ENCODE results near the gene EXD3.
"Not testable (repeated sequence)": the region's sequence is repeated elsewhere in the genome, so short reads cannot be mapped to it uniquely, and the experiment has no call there.

The EXD3 gene

DNA sequence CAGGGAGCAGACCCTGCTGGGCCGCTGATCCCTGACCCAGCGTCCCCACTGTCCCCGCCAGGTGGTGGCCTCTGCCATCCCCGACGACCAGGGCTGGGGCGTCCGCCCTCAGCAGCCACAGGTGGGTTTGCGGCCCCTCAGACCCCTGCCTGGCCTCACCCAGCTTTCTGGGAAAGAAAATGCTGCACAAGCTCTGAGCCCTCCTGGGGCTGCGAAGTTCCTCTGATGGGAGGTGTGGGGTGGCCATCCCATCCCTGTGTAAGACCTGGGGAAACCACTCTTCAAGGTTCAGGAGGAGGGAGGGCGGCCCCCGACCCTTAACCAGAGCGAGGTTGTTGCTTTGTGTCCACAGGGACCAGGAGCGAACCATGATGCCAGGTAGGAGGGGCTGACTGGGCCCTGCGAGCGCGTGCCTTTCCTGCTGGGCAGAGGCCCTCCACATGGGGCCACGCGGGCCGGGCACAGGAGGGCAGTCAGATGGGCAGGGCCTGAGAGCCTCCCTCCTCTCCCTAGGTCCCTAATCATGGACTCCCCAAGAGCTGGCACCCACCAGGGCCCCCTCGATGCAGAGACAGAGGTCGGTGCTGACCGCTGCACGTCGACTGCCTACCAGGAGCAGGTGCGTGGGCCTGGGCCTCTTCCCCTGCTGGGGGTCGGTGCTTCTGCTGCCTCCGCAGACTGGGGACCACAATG is 7.9 kb upstream of the EXD3 start:
- no peak for DNase-seq

DNA sequence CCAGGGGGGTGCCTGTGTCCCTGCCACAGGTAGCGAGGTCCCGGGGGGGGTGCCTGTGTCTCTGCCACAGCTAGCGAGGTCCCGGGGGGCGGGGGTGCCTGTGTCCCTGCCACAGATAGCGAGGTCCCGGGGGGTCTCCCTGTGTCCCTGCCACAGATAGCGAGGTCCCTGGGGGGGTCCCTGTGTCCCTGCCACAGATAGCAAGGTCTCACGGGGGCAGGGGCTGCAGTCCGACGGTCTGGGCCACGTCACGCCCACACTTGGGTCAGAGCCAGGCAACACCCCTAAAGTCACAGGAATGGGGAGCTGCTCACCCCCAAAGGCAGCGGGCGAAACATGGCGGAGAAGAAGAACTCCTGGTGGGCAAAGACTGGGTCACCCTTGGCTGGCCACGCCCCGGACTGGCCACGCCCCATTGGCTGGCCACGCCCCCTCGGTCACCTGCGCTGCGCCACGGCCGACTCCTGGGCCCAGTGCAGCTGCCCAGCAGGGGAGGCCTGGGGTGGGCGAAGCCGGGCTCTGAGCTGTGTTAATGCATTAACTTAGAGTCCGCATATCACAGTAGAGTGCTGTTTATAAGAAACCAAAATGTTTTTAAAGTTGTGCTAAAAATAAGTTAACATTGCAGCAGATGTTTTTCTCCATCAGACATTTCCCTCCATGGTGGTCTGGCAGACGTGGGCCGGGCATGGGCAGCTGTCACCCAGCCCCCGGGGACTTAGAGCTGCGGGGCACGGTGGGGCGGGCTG is 7.2 kb upstream of the EXD3 start:
- DNase-seq = no peak

DNA sequence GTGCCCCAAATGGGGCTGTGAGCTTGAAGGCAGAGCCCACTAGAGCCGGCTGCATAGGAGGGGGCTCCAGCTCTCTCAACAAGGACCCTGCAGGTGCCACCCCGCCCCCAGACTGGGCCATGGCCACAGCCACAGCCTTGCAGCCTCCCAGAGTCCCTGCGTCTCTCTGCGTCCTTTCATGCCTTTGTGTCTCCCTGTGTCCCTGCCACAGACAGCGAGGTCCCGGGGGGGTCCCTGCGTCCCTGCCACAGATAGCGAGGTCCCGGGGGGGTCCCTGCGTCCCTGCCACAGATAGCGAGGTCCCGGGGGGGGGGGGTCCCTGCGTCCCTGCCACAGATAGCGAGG is 6.6 kb upstream of the EXD3 start:
- DNase-seq = no peak

DNA sequence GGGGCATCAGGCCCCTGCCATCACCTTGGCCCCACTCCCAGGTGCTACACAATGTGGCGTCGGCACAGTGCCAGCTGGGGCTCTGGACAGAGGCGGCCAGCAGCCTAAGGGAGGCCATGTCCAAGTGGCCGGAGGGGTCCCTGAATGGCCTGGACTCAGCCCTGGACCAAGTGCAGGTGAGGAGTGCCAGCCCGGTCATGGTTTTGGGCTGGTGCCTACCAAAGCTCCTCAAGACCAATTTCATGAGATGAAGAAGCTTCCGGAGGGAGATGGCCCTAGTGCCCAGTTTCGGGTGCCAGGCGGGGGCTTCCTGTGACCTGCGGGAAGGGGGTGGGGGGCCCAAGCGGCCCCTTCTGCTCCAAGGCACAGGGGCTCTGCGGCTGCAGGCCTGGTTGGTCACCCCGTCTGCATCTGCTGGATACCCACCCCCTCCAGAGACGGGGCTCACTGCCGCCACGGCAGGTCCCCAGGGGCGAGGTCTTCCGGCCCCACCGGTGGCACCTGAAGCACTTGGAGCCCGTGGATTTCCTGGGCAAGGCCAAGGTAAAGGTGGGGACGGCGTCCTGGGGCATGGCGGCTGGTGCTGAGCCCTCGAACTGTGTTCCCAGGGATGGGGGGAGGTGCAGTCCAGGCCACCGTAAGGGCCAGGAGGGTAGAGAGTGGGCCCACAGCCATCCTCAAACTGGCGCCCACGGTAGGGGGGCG is 6.0 kb upstream of the EXD3 start:
- DNase-seq = no peak

DNA sequence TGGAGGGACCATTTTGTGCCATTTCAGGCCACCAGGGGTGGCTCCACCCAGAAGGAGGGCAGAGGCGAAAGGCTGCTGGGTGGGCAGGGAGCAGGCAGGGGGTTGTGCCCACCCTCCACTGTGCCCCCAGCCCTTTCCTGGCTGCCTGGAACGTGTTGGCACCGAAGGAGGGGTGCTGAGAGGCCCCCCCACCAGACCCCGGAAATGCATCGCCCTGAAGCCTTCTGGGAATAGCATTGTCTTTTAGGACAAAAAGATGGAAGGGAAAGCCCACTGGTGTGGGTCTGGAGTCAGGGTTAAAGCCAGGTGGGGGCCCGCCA is 5.3 kb upstream of the EXD3 start:
- no peak for DNase-seq

DNA sequence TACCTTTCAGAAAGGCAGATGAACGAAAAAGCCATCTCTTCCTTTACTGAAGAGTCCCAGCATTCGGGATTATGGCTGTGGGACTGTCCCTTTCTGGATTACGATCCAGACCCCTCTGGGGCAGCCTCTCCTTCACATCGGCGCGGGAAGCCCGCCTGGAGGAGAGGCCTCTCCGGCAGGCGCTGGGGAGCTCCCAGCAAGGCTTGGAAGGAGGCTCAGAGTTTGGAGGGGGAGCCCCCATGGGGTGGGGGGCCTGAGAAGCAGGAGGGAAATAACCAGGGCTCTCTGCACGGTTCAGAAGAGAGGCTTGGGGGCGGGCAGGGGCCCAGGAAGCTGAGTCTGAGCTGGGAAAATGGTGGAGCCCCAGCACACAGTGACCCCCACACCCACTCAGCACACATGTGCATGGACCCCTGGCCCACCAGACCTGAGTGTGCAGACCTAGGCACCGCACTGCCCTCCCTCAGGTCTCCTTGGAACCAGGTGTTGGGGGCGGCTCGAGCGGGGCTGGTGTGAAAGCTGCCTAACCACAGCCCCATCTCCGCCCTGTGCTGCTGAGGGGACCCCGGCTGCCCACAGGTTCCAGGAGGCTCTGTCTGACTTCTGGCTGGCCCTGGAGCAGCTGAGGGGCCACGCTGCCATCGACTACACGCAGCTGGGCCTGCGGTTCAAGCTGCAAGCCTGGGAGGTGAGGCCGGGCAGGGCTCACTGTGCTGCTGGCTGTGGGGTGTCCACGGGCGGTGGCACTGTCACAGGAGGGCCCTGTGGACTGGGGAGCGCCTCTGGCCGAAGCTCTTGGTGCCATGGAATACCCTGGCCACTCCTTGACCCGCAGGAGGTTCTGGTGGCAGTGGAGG is 4.7 kb upstream of the EXD3 start:
- no peak for DNase-seq

DNA sequence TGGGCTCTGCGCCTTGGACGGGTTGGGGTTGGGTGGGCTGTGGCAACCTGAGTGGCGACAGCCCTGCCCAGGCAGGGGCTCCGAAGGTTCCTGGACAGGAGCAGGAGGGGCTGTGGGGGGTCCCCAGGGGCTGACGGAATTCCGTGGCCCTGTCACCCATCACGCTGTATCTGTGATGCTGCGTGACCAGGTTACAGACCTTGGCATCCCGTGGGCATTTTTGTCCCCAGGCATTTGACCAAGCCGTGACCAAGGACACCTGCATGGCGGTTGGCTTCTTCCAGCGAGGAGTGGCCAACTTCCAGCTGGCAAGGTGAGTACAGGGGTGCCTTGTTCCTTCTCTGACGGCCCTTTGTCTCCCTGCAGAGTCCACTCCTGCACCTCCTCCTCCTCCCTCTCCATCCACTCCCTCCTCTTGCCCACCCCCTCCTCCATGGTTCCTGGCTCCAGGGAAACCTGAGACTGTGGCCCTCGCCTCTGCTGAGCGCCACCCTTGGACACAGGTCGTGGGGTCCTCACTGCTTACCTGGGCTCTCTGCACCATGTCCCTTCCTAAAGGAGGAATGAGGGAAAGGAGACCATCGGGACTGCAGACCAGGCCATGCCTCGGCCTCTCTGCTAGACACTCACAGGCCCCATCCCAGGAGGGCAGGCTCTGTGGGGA is 3.2 kb upstream of the EXD3 start:
- no peak for DNase-seq

DNA sequence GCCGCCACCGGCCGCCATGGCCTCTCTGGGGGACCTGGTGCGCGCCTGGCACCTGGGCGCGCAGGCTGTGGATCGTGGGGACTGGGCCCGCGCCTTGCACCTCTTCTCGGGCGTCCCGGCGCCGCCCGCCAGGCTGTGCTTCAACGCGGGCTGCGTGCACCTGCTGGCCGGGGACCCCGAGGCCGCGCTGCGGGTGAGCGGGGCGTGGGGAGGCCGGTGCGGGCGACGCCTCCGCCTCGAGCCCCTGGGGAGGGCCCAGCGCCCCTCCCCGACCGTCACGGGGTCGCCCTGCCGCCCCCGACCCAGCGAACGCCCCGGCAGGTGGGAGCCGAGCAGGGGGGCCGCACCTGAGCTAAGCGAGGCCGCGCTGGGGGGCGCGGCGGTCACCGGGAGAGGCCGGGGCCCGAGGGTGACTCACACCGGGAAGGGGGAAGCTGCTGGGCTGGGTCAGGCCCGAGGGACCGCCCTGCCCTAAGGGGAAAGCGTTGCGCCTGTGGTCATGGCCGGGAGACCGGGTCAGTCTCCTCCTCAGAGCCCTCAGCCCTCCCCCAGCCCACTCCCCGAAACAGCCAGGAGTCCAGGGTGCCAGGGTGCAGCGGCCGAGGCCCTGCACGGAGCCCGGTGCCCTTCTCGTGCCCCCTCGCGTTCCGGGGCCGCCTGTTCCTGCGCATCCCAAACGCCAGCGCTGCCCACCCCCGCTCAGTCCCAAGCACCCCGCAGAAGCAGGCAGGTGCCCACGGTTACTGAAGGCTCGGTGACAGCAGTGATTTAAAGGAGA is 741 bp upstream of the EXD3 start:
- no peak for DNase-seq

DNA sequence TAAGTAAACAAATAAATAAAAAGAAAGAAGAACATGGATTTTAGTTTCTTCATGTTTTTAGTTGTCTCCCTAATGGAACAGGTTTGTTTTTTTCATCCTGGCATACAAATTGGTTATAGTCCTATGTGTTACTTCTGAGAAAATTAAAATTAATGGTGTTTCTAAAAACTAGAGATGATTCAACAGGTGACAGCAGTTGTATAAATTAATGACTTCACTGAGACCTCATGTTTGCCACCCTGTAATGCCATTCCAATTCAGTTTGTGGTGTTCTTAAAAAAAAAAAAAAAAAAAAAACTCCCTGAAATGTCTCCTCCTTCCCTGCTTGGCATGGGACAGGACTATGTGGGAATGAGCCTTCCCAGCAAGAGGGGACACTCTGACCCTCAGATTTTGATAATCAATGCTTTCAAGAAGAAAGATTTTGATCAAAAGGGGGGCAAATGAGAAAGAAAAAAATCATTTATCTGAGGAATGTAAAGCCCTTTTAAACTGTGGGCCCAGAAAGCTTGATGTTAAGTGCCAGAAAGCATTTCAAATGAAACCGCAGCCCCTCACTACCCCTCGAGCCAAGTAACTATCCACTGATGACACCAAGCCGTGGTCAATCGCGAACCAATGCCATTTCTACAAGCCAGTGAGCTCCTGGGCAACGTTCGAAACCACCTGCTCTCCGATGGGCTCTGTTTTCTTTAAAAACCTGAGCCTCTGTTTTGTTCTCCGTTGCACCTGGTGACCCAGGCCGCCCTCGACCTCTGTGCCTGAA is 941 bp downstream of the EXD3 start:
- DNase-seq = no peak

DNA sequence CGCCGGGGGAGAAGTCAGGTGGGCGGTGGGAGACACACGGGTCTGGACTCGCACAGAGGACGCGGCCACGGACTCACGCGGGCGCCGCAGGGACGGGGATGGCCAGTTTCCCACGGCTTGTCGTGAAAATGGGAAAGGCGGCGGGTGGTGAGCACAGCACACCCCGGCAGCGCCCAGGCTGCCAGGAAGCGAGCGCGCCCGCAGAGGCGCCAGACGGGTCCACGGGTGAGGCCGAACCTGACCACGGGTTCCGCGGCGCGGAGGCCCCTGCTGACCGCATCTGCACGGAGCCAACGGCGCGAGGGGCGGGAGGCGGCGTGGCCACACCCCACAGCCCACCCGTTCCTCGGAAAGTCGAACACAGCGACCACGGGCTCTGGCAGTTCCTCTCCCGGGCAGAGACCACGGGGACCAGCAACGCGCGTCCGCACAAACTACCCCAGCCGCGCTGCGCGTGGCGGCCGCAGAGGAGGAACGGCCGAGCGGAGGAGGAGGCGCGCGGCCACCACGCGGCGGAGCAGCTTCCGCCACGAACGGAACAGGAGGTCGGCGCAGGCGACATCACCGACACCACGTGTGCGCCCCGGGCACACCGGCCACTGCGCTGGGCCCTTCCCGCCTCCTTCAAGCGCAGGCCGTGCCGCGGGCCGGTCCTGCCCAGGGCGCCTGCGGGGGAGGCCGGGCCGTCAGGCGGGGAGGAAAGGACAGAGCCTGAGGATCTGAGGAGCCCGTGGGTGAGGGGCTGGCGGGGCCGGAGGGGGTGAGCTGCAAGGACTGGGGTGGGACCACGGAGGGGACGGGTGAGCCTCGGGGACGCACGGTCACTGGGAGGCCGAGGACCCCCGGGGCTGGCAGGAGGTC is 5.6 kb downstream of the EXD3 start:
- DNase-seq = no peak

DNA sequence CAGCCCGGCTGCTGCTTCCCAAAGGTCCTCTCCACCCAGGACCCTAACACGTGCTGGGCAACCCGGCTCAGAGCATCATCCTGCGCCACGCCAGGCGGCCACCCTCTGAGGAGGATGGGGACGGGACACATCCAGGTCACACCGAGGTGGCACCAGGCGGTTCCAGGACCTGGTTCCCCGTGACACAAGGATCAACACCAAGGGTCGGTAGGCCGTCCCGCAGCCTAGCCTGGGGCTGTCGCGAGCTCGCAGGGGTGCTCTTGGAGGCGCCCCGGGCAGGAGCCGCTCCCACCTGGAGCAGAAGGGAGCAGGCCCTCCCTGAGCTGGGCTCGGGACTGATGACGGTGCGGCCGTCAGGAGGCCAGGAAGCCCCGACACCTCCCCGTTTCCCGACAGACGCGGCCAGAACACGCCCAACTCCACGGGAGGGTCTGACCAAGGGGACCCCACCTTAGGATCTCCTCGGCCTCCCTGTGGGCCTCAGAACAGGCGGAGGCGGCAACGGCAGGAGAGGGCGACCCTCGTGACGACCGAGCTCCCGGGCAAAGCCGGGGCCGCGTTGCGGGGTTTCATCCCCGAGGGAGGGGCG is 6.3 kb downstream of the EXD3 start:
- DNase-seq = no peak

DNA sequence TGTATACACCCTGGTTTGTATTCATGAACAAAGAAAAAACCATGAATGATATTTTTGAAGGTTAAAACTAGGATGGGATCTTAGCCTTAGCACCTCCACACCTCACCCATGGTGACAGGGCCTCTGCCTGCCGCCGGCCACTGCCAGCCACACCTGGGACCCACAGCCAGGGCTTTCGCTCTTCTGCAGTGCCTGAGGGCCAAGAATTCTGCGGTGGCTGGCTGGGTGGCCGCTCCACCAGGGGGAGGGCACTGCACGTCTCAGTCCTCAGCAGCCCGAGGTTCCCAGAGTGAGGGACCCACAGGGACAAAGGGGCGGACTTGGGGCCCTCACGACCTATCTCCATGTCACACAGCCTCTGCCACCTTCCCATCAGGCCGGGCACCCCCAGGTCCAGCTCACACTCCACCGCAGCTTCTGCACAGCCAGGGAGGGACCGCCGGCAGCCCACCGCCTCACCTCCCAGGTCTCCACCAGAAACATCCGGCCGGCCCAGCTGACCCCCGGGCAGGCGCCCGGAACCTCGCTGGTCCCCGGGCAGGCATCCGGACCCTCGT is 6.9 kb downstream of the EXD3 start:
- no peak for DNase-seq

DNA sequence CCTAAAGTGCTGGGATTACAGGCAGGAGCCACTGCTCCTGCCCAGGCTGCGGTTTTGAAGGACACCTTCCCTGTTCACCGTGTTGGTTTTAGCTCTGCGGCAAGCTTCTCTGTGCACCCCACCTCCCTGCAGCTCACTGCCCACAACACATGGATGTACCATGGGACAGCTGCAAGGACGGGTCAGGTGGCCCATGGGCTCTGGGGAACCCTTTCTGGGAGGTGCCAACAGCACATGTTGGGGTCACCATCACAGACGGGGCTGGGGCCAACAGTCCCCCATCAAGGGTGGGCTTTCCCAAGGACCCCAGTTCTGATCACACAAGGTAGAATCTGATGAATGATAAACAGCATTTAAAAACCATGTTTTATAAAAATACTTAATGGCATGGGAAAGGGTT is 7.5 kb downstream of the EXD3 start:
- DNase-seq = no peak

DNA sequence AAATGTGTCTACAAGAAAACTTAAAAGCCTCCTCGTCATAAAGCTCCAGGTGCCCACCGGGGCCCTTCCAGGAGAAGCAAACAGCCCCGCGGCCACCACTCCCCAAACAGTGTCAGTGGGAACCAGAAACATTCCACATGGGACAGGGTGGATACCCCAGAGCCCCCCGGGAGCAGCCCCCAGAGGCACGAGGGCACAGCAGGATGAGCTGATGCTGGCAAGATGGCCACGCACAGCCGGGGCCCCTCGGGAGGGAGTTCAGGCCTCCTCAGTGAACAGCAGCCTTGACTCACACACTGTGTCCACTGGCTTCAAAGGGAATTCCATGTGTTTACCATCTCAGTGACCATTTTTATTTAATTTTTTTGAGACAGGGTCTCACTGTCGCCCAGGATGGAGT is 10.5 kb downstream of the EXD3 start:
- no peak for DNase-seq

DNA sequence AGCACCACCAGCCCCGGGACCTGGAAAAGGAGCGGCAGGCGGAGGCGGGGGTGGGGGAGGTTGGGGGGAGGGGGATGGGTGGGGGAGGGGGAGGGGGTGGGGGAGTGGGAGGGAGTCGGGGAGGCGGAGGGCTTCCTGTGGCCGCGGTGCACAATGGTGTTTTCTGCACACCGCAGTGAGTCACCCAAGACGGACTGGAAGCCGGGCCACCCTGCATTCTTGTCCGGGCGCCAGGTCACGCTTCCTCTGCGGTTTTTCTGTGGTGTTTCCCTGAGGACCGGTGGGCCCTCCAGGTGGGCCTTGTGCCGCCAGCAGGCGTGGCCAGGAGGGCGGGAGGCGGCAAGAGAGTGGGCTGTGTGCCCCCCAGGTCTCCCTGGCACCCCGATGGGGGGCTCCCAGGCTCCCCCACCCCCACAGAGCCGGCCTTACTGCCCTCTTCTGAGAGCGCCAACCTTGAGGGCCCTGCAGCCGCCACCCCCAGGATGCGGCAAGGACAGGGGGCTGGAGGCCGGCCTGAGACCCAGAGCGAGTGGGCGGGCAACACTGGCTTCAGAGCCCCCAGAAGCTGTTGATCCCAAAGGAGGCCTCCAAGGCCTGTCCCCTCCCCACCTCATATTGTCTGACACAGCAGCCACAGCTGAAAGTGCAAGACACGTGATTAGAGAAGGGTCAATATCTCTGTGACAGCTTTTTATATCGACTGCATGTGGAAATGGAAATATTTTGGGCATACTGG is 11.1 kb downstream of the EXD3 start:
- DNase-seq = peak in 1 of 2 experiments; percentile 24

DNA sequence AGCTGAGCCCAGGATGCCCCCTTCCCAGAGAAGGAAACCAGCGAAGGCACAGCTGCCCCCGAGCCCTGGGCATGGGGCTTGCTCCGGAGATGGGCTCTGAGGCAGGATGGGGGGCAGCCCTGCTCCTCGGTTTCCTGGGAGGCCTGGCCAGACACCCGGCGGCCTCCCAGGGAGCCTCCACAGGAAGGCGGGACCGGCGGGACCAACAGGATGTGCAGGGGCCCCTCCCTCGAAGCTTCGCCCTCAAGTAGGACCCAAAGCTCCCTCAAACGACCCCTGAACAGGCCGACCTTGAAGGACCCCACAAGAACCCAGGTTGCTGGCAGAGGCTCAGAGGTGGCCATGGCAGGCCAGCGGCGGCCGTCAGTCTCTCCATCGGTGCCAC is 11.7 kb downstream of the EXD3 start:
- no peak for DNase-seq

DNA sequence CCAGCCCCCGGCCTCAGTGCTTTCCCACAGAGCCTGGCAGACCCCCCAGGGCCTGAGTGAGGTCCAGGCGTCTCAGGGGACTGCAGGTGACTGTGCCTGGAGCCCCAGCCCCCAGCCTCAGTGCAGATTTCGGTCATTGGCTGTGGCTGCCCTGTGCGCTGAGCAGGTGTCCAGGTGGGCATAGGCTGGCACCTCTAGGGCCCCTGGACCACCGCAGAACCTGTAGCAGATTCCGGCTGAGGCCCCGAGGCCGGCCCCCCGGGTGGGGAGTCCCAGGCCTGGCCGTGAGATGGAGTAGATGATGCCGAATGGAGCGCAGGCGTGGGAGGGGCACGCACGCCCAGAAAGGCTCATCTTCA is 12.1 kb downstream of the EXD3 start:
- no peak for DNase-seq

DNA sequence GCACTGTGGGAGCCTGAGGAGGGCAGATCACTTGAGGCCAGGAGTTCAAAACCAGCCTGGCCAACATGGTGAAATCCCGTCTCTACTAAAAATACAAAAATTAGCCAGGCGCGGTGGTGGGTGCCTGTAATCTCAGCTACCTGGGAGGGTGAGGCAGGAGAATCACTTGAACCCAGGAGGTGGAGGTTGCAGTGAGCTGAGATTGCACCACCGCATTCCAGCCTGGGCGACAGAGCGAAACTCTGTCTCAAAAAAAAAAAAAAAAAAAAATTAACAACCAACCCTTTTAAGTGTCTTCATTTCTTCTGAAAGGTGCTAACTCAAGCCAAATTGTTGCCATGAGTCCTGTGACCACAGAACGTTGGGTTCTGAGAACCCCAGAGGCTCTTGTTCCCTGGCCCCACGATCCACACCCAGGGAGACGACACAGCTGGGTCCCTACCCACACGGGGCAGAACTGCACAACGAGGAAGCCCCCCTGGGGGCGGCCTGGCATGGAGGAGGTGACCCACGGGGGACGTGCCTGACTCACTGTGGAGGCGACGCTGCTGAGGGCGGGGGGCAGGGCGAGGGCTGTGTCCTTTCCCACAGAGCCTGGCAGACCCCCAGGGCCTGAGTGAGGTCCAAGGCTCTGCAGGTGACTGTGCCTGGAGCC is 12.6 kb downstream of the EXD3 start:
- not testable (repeated sequence) for DNase-seq

Measured in stimulated activated CD4-positive, alpha-beta T cell treated with anti-CD3 and anti-CD28 coated beads, Interleukin-4, amount 100 ng/mL, for 4 hours (primary cell).